Measurements from ENCODE around the gene KPNA3.
A peak's percentile ranks its signal among the peaks of the same experiment; 100 is the strongest.
"Not testable (repeated sequence)": the region's sequence is repeated elsewhere in the genome, so short reads cannot be mapped to it uniquely, and the experiment has no call there.

The KPNA3 gene

DNA sequence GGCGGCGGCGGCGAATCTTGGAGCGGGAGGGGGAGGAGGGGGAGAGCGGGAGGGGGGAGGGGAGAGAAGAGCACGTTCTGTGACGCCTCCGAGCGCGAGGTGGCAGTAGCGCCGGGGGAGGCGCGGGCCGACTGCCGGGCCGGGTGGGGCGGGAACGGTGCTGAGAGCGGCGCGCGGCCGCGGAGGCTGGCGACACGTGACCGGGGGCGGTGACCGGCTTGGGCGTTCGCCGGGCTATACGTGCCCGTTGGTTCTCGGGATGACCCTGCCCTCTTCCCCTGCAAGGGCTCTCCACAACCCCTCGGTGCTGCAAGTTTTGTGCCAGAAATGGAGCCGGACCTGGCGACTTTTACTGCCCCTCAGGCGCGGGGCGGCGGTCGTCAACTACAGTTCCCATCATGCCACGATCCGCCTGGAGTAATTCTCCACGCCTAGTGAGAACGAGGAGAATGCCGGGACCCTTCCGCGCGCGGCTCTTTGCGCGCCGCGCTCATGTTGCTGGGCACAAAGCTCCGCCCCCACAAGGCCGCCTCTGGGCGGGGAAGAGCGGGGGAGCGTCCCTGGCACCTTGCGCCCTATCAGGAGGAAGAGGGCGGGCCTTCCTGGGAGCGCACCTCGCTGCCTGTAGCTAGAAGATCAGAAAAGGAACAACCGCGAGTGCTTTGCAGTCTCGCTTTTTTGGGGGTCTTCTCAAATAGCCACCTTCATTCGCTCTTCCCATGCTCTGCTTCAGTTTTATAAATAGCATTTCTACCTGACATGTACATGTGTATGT lies at the start of gene KPNA3:
TSS of gene KPNA3 (minus strand) at position 133 of the 775 bp plus-strand sequence. CDS start 176 bp downstream, outside the sequence.
- peak; percentile 92 for DNase-seq

- DNase-seq, result no peak
These were observed 49.5 kb upstream of the KPNA3 start for GRCh38 chr13:49841964-49842363.

DNA sequence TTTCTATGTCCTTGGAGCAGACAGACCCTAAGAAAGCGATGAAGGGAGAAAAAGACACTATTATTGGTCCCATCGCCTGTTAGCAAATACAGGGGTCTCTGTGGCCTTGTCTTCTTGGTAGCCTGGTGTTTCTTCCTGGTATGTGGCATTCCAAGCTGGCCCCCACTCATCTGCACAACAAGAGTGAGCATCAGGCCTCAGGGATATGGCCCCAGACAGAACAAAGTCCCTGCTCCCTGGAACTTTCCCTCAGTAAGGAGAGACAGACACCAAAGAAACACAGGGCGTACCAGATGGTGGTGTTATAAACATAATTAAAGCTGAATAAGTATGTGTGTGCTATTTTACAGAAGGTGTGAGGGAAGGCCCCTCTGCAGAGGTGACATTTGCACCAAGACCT lies 48.2 kb upstream of the KPNA3 start:
- DNase-seq, result no peak

- no peak for DNase-seq
These were observed 47.8 kb upstream of the KPNA3 start for GRCh38 chr13:49840266-49840665.

- DNase-seq, result no peak
These were observed 46.5 kb upstream of the KPNA3 start for GRCh38 chr13:49838989-49839388.

- DNase-seq, result no peak
These were observed 44.0 kb upstream of the KPNA3 start for GRCh38 chr13:49836516-49836915.

- no peak for DNase-seq
These were observed 40.9 kb upstream of the KPNA3 start for GRCh38 chr13:49833402-49833801.

- DNase-seq, result no peak
These were observed 39.0 kb upstream of the KPNA3 start for GRCh38 chr13:49831455-49831854.

- DNase-seq, result no peak
These were observed 38.2 kb upstream of the KPNA3 start for GRCh38 chr13:49830721-49831120.

- no peak for DNase-seq
These were observed 37.2 kb upstream of the KPNA3 start for GRCh38 chr13:49829715-49830114.

GRCh38 chr13:49828453-49828852 lies 36.0 kb upstream of the KPNA3 start:
- no peak for DNase-seq

GRCh38 chr13:49827891-49828290 lies 35.4 kb upstream of the KPNA3 start:
- DNase-seq, result no peak

GRCh38 chr13:49827336-49827735 lies 34.9 kb upstream of the KPNA3 start:
- no peak for DNase-seq

GRCh38 chr13:49821216-49822009 lies 28.9 kb upstream of the KPNA3 start:
- DNase-seq, result no peak

DNA sequence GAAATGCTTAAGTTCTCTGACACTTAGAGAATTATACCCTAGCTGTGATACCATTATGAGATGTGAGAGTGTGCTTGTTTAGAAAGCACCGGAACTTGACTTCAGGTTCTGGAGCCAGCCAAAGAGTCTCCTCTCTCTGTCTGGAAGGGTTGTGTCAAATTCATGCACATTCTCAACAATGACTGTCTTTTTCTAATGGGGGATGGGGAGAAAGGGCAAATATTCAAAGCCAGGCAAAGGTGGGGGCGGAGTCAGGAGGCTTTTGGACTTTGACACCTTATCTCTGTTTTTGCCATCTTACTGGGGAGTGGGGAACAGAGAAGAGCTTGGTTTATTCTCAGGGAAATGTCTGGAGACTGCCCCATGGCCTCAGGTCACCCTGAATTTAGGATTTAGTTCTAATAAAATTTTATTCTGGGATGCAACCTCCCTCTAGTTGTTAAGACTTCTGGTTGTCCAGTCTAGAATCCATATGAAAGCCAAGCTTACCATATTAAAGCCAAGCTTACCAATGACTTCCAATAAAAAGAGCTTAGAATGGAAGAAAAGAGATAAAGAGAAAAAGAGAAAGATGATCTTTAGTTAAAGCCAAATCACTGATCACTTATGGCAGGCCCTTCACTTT lies 28.2 kb upstream of the KPNA3 start:
- DNase-seq, result no peak

GRCh38 chr13:49816047-49816446 lies 23.6 kb upstream of the KPNA3 start:
- not testable (repeated sequence) for DNase-seq

- no peak for DNase-seq
These were observed 22.2 kb upstream of the KPNA3 start for GRCh38 chr13:49814551-49815270.

GRCh38 chr13:49812812-49813211 lies 20.3 kb upstream of the KPNA3 start:
- no peak for DNase-seq

- no peak for DNase-seq
These were observed 19.0 kb upstream of the KPNA3 start for GRCh38 chr13:49811527-49811908.

DNA sequence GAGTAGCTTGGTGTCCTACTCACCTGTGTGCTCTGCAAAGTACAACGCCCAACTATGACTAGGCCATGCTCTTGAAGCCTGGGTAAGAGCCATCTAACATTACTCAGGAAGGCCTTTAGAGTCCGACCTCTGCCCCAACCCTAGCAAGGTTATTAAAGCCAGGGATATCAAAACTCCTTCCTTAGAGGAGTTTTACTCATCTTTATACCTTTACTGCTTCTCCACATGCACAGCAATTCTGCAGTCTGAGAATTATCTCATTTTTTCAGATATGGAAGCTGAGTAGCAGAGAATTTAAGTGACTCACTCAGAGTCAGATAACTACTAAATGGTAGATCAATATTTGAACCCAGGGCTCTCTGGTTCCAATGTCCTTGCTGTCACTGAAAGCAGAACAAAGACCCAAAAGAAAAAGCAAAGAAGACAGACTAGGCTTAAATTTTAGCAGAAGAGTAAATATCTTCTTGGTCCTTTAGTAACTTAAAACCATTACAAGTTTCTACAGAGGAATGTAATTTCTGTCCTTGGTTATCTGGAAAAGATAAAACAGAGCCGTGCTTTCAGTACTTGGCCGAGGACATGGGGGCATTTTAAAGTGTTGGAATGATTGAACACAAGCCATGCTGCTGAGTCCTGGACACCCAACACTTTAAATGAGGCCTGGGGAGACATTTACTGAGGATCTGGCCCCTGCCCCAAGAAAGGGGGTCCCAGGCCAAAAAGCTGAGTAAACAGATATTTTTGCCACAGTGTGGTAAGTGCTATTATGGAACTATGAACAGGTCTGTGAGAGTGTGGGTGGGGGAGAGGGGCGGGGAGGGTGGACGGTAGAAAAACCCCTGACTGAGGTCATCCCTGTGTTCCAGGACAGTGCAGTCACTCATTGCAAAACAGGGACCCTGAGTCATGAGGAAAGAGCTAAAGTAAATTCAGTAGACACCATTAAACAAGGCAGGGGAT lies 18.4 kb upstream of the KPNA3 start:
- DNase-seq, result no peak

DNA sequence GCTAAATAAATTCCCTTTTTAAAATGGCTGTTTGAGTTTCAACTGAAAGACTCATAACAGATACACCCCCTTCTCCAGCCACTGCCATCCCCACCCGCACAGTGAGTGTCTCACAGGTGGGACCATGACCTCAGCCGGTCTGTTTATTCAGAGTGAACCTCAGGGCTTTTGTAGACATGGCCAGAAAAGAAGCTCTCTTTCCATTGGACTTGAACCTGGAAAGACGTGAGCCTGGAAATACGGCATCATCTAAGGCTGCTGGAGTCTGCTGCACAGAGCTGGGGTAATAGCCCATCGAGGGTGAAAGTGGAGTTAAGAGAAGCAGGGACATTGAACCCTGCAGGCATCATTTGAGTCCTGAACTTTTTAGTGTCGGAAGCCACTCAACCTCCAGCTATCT lies 15.2 kb upstream of the KPNA3 start:
- no peak for DNase-seq

- DNase-seq, result no peak
These were observed 13.6 kb upstream of the KPNA3 start for GRCh38 chr13:49806126-49806536.
